Activated T-cell treated with anti-CD3 and anti-CD28 coated beads, Interleukin-2, amount 50 U/mL, for 4 hours (primary cell): ENCODE results near the gene FBXL13. TPM values are rescaled to one million over a fixed set of nuclear protein-coding genes. Genes with fewer than 3 reads are reported as not detected.
"Not testable (repeated sequence)": the region's sequence is repeated elsewhere in the genome, so short reads cannot be mapped to it uniquely, and the experiment has no call there.

Experiments used
- ATAC-seq, 2 donors: fragments of 200-7000 bp; cut with Tn5 transposase; one replicate each; pipeline ENCODE4 v1.10.0; 2021
- DNase-seq: peaks from one replicate; pipeline ENCODE4 v3.0.0-alpha.2; 2020
- H3K27me3 Mint-ChIP-seq: one replicate; pipeline ENCODE4 v1.8.0; 2021; ENCODE audit warnings: low read depth, mixed read lengths
- H3K36me3 Mint-ChIP-seq: one replicate; pipeline ENCODE4 v1.8.0; 2022; ENCODE audit warnings: mixed read lengths; ENCODE audit not compliant: insufficient read depth
- H3K4me1 Mint-ChIP-seq: one replicate; pipeline ENCODE4 v1.8.0; 2021; ENCODE audit warnings: low read depth, mixed read lengths
- H3K4me3 Mint-ChIP-seq: one replicate; pipeline ENCODE4 v1.8.0; 2021; ENCODE audit warnings: mild to moderate bottlenecking, moderate library complexity, mixed read lengths
- H3K9me3 Mint-ChIP-seq: one replicate; pipeline ENCODE4 v1.8.0; 2021; ENCODE audit warnings: mixed read lengths
- total RNA-seq, 3 donors: library from RNA; stranded (reverse); gene quantifications; one replicate each; pipeline ENCODE4 v1.2.1, GENCODE V29; 2021

Gene FBXL13
- total RNA-seq, 3 donors from 2014 or later, result 0.84 to 1.1 (median 0.96) TPM

GRCh38 chr7:102859084-102859798, 215.4 kb downstream of the FBXL13 start:
- Mint-ChIP-seq H3K27me3 (no peaks in the 10 kb centered on the region), H3K4me3 (no peak overlapping the region), H3K36me3 (no peaks in the 10 kb centered on the region), H3K9me3 (no peaks in the 10 kb centered on the region), H3K4me1 (no peaks in the 10 kb centered on the region)
- DNase-seq (no peak), ATAC-seq (no peak)

- no peaks in the 10 kb centered on the region for H3K4me1 Mint-ChIP-seq
- H3K4me3 Mint-ChIP-seq, result no peak overlapping the region
- DNase-seq (no peak), ATAC-seq (no peak)
- peaks cover 17% of the 10 kb centered on the region for H3K9me3 Mint-ChIP-seq
- no peaks in the 10 kb centered on the region for H3K27me3 Mint-ChIP-seq
- H3K36me3 Mint-ChIP-seq, result peaks cover 15% of the 10 kb centered on the region
These were observed 218.6 kb downstream of the FBXL13 start for GRCh38 chr7:102856036-102856435.

GRCh38 chr7:102849538-102849937, 225.1 kb downstream of the FBXL13 start:
- Mint-ChIP-seq H3K27me3 (no peaks in the 10 kb centered on the region), H3K9me3 (peaks cover 17% of the 10 kb centered on the region), H3K4me3 (no peak overlapping the region), H3K36me3 (peaks cover 15% of the 10 kb centered on the region), H3K4me1 (no peaks in the 10 kb centered on the region)
- no peak for DNase-seq
- ATAC-seq, result no peak

- Mint-ChIP-seq H3K9me3 (peaks cover 17% of the 10 kb centered on the region), H3K4me1 (no peaks in the 10 kb centered on the region), H3K27me3 (no peaks in the 10 kb centered on the region), H3K4me3 (no peak overlapping the region), H3K36me3 (peaks cover 15% of the 10 kb centered on the region)
- ATAC-seq, result no peak
- DNase-seq, result no peak
These were observed 225.5 kb downstream of the FBXL13 start for GRCh38 chr7:102849079-102849478.

- Mint-ChIP-seq H3K36me3 (peaks cover 3% of the 10 kb centered on the region), H3K4me1 (no peaks in the 10 kb centered on the region), H3K9me3 (no peaks in the 10 kb centered on the region), H3K4me3 (no peak overlapping the region), H3K27me3 (no peaks in the 10 kb centered on the region)
- no peak for DNase-seq
- ATAC-seq, result no peak
These were observed 229.2 kb downstream of the FBXL13 start for GRCh38 chr7:102845346-102845745.

- peaks cover 3% of the 10 kb centered on the region for H3K36me3 Mint-ChIP-seq
- H3K9me3 Mint-ChIP-seq, result no peaks in the 10 kb centered on the region
- no peaks in the 10 kb centered on the region for H3K27me3 Mint-ChIP-seq
- no peak for DNase-seq
- H3K4me3 Mint-ChIP-seq, result no peak overlapping the region
- ATAC-seq, result no peak
- H3K4me1 Mint-ChIP-seq, result no peaks in the 10 kb centered on the region
These were observed 230.7 kb downstream of the FBXL13 start for GRCh38 chr7:102843850-102844249.

GRCh38 chr7:102842284-102842683, 232.3 kb downstream of the FBXL13 start:
- DNase-seq (no peak), ATAC-seq (no peak)
- H3K9me3 Mint-ChIP-seq, result no peaks in the 10 kb centered on the region
- peaks cover 3% of the 10 kb centered on the region for H3K36me3 Mint-ChIP-seq
- H3K4me1 Mint-ChIP-seq, result no peaks in the 10 kb centered on the region
- H3K4me3 Mint-ChIP-seq, result no peak overlapping the region
- no peaks in the 10 kb centered on the region for H3K27me3 Mint-ChIP-seq

- no peaks in the 10 kb centered on the region for H3K27me3 Mint-ChIP-seq
- H3K9me3 Mint-ChIP-seq, result no peaks in the 10 kb centered on the region
- no peak overlapping the region for H3K4me3 Mint-ChIP-seq
- ATAC-seq (no peak), DNase-seq (no peak)
- H3K36me3 Mint-ChIP-seq, result peaks cover 3% of the 10 kb centered on the region
- no peaks in the 10 kb centered on the region for H3K4me1 Mint-ChIP-seq
These were observed 233.3 kb downstream of the FBXL13 start for GRCh38 chr7:102841290-102841689.

GRCh38 chr7:102840404-102840803, 234.2 kb downstream of the FBXL13 start:
- peaks cover 3% of the 10 kb centered on the region for H3K36me3 Mint-ChIP-seq
- no peak for ATAC-seq
- no peak overlapping the region for H3K4me3 Mint-ChIP-seq

GRCh38 chr7:102838572-102839101, 236.0 kb downstream of the FBXL13 start:
- not testable (repeated sequence) for ATAC-seq

More at GRCh38 chr7:102840404-102840803, 234.2 kb downstream of the FBXL13 start:
- H3K4me1 Mint-ChIP-seq, result no peaks in the 10 kb centered on the region
- no peaks in the 10 kb centered on the region for H3K9me3 Mint-ChIP-seq
- no peak for DNase-seq
- no peaks in the 10 kb centered on the region for H3K27me3 Mint-ChIP-seq

GRCh38 chr7:102837802-102838201, 236.8 kb downstream of the FBXL13 start:
- DNase-seq (no peak), ATAC-seq (no peak)
- peaks cover 7% of the 10 kb centered on the region for H3K36me3 Mint-ChIP-seq
- H3K4me3 Mint-ChIP-seq, result no peak overlapping the region
- H3K4me1 Mint-ChIP-seq, result peaks cover 6% of the 10 kb centered on the region
- H3K9me3 Mint-ChIP-seq, result no peaks in the 10 kb centered on the region
- no peaks in the 10 kb centered on the region for H3K27me3 Mint-ChIP-seq

More at GRCh38 chr7:102838572-102839101, 236.0 kb downstream of the FBXL13 start:
- H3K9me3 Mint-ChIP-seq, H3K4me3 Mint-ChIP-seq, H3K4me1 Mint-ChIP-seq, H3K27me3 Mint-ChIP-seq, H3K36me3 Mint-ChIP-seq, DNase-seq: not testable (repeated sequence)

GRCh38 chr7:102836977-102837376, 237.6 kb downstream of the FBXL13 start:
- H3K27me3 Mint-ChIP-seq, result no peaks in the 10 kb centered on the region
- H3K4me3 Mint-ChIP-seq, result no peak overlapping the region
- peaks cover 3% of the 10 kb centered on the region for H3K36me3 Mint-ChIP-seq
- H3K9me3 Mint-ChIP-seq, result no peaks in the 10 kb centered on the region
- peaks cover 6% of the 10 kb centered on the region for H3K4me1 Mint-ChIP-seq
- DNase-seq (no peak), ATAC-seq (no peak)

- H3K36me3 Mint-ChIP-seq, result peaks cover 3% of the 10 kb centered on the region
These were observed 238.2 kb downstream of the FBXL13 start for GRCh38 chr7:102836191-102836919.

GRCh38 chr7:102834999-102835398, 239.6 kb downstream of the FBXL13 start:
- Mint-ChIP-seq H3K4me1 (peaks cover 6% of the 10 kb centered on the region), H3K9me3 (no peaks in the 10 kb centered on the region), H3K36me3 (peaks cover 10% of the 10 kb centered on the region), H3K27me3 (no peaks in the 10 kb centered on the region), H3K4me3 (no peak overlapping the region)
- no peak for DNase-seq
- ATAC-seq, result peak; percentile 89 to 98

More at GRCh38 chr7:102836191-102836919, 238.2 kb downstream of the FBXL13 start:
- H3K4me3 Mint-ChIP-seq, result no peak overlapping the region
- DNase-seq (no peak), ATAC-seq (no peak)
- H3K9me3 Mint-ChIP-seq, result no peaks in the 10 kb centered on the region
- no peaks in the 10 kb centered on the region for H3K27me3 Mint-ChIP-seq
- H3K4me1 Mint-ChIP-seq, result peaks cover 6% of the 10 kb centered on the region

GRCh38 chr7:102834466-102834865, 240.1 kb downstream of the FBXL13 start:
- peaks cover 6% of the 10 kb centered on the region for H3K4me1 Mint-ChIP-seq
- DNase-seq, result no peak
- no peak for ATAC-seq
- peaks cover 14% of the 10 kb centered on the region for H3K36me3 Mint-ChIP-seq
- H3K27me3 Mint-ChIP-seq, result no peaks in the 10 kb centered on the region
- H3K9me3 Mint-ChIP-seq, result no peaks in the 10 kb centered on the region
- no peak overlapping the region for H3K4me3 Mint-ChIP-seq
